K562 (cell line): ENCODE measurements around the gene RNASEH2A. TPM values are rescaled to one million over a fixed set of nuclear protein-coding genes. Genes with fewer than 3 reads are reported as not detected.

Source experiments
- ATF1 ChIP-seq, 2 experiments: fragments of 450-650 bp in 1 of 2; IDR thresholded peaks; 2 replicates each; pipeline ENCODE4 v1.6.1; 2016; ENCODE audit warnings: missing compliant biosample characterization in 1 of 2, missing genetic modification characterization in 1 of 2
- BCLAF1 ChIP-seq, 2 experiments: fragments of 450-650 bp in 1 of 2; IDR thresholded peaks; 2 replicates each; pipeline ENCODE4 v1.6.1; 2011 to 2017; ENCODE audit warnings: low read depth in 2 of 2, antibody characterized with exemption in 1 of 2, borderline replicate concordance in 1 of 2, low read length in 1 of 2, mild to moderate bottlenecking in 1 of 2, mixed read lengths in 1 of 2; ENCODE audit not compliant: control insufficient read depth in 1 of 2
- CBX3 ChIP-seq, 2 experiments: IDR thresholded peaks; 1 replicate in 1 of 2; 2 replicates in 1 of 2; pipeline ENCODE4 v1.6.1; 2012; ENCODE audit warnings: inconsistent platforms in 2 of 2, low read length in 2 of 2, borderline replicate concordance in 1 of 2, control low read depth in 1 of 2
- CHD1 ChIP-seq: fragments of 200-600 bp; sonication (generic); IDR thresholded peaks from one replicate; pipeline ENCODE4 v1.6.1; 2012; ENCODE audit warnings: mild to moderate bottlenecking, moderate library complexity, low read length, inconsistent platforms
- GABPB2 ChIP-seq: fragments of 250-450 bp; sonication (Bioruptor Pico); conservative IDR thresholded peaks from 2 replicates; pipeline ENCODE4 v1.5.1; 2021; ENCODE audit warnings: mild to moderate bottlenecking
- HES1 ChIP-seq: fragments of 450-650 bp; IDR thresholded peaks from 2 replicates; pipeline ENCODE4 v1.6.1; 2016; ENCODE audit warnings: low read depth, mild to moderate bottlenecking, moderate library complexity
- HINFP ChIP-seq: fragments of 450-650 bp; conservative IDR thresholded peaks from 2 replicates; pipeline ENCODE4 v1.6.1; 2016; ENCODE audit warnings: missing genetic modification characterization, low read depth, mild to moderate bottlenecking, control low read depth, missing compliant biosample characterization
- HLTF ChIP-seq: fragments of 450-650 bp; IDR thresholded peaks from 2 replicates; pipeline ENCODE4 v1.6.1; 2016
- HMG20B ChIP-seq: fragments of 250-450 bp; sonication (Bioruptor Pico); IDR thresholded peaks from 2 replicates; pipeline ENCODE4 v1.5.0; 2021; ENCODE audit warnings: mild to moderate bottlenecking
- KDM5B ChIP-seq: fragments of 200-600 bp; sonication (generic); IDR thresholded peaks from 2 replicates; pipeline ENCODE4 v1.6.1; 2012; ENCODE audit warnings: low read depth, mild to moderate bottlenecking, moderate library complexity, low read length, control low read depth, inconsistent platforms; ENCODE audit not compliant: insufficient replicate concordance
- MBD1 ChIP-seq: fragments of 250-450 bp; sonication (Bioruptor Pico); IDR thresholded peaks from 2 replicates; pipeline ENCODE4 v1.8.0; 2022; ENCODE audit warnings: inconsistent platforms
- NBN ChIP-seq: fragments of 450-650 bp; IDR thresholded peaks from 2 replicates; pipeline ENCODE4 v1.6.1; 2016; ENCODE audit warnings: low read depth, mild to moderate bottlenecking
- POLR2AphosphoS2 ChIP-seq: IDR thresholded peaks from 2 replicates; pipeline ENCODE4 v1.6.1; 2012; ENCODE audit warnings: low read length, improper control_type of control experiment
- RBM17 ChIP-seq: fragments of 200-400 bp; formaldehyde crosslinking; IDR thresholded peaks from 2 replicates; pipeline ENCODE4 v1.6.1; 2017; ENCODE audit warnings: low read depth, mild to moderate bottlenecking, low read length, borderline replicate concordance
- SREBF1 ChIP-seq: fragments of 150-350 bp; IDR thresholded peaks from 2 replicates; pipeline ENCODE4 v1.6.1; 2014; ENCODE audit warnings: antibody characterized with exemption, low read depth, low read length, borderline replicate concordance
- TAF7 ChIP-seq: fragments of 450-650 bp; IDR thresholded peaks from 2 replicates; pipeline ENCODE4 v1.6.1; 2016; ENCODE audit warnings: missing genetic modification characterization, missing compliant biosample characterization
- THRAP3 ChIP-seq: fragments of 450-650 bp; IDR thresholded peaks from 2 replicates; pipeline ENCODE4 v1.6.1; 2016; ENCODE audit warnings: mild to moderate bottlenecking, inconsistent platforms, borderline replicate concordance
- ZNF436 ChIP-seq: fragments of 250-450, 450-650 bp; sonication (Bioruptor Pico); formaldehyde crosslinking; IDR thresholded peaks from 2 replicates; pipeline ENCODE4 v1.7.0; 2020; ENCODE audit warnings: mild to moderate bottlenecking
- ZNF551 ChIP-seq: fragments of 250-450 bp; sonication (Bioruptor Pico); IDR thresholded peaks from 2 replicates; pipeline ENCODE4 v1.5.0; 2021; ENCODE audit warnings: mild to moderate bottlenecking, moderate library complexity
- polyA plus RNA-seq, 8 experiments: library from polyadenylated mRNA; depleted of rRNA in 4 of 8; stranded (reverse) in 5 of 8; unstranded in 3 of 8; fragments of >200 nt; fragmentation: Nextera tagmentation in 2 of 8; fragmentation: Illumina TruSeq in 1 of 8; extraction: Ambion mirVana in 2 of 8; extraction: Trizol in 1 of 8; gene quantifications; 2 replicates each; pipeline versions ENCODE4 v1.2.1 to v1.2.3, GENCODE V29; 2011 to 2014; ENCODE audit warnings: inconsistent platforms in 1 of 8, missing spikeins in 1 of 8
- total RNA-seq, 7 experiments: library from RNA; depleted of rRNA in 6 of 7; stranded (reverse); fragments of >200 nt in 6 of 7; fragmentation: Illumina TruSeq in 2 of 7; extraction: Trizol in 2 of 7; gene quantifications; 2 replicates each; pipeline versions ENCODE4 v1.2.1 to v1.2.3, GENCODE V29; 2011 to 2021; ENCODE audit warnings: low replicate concordance in 1 of 7

Gene RNASEH2A
- total and polyA plus RNA-seq, 9 of the 15 experiments (the other 6 are each of a cell fraction or from before 2014, with no cell fraction given) = 22.3 to 78.0 (median 61.7) TPM

DNA sequence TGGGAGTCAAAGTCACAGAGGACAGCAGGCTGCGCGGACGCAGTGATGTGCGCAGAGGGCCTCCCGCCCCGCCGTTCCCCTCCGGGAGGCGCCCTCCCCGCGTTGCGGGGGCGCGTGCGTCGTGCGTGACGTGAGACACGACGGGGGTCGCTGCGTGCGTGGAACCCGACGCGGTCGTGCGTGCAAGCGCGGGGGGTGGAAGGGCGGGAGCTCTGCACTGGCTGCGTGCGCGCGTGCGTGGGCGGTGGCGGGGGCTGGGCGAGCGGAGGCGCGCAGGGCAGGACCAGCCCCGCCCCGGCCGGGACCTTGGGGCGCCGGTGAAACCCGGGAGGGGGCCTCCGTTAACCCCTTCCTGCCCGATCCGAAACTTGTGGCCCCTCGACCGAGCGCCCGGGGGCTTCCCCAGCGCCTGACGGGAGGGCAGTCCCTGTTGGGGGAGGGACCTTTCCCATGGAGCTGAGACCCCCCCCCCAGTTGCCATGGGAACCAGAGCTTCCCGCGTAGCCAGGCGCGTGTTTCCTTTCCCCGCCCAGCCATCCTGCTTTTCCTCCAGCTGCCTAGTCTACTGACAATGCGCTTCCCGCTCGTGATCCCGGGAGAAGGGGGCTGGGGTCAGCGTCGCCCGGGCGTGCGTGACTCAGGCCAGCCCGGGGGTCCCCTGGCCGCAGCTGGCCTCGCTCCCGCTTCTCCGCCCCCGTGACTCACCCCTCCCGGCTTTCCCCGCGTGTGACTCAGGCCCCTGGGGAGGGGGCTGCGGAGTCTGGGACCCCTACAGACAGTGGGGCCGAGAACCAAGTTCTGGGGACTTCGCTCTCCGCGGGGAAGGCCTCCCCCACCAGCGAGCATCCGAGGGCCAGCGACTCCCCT lies 23.7 kb upstream of the RNASEH2A start (continued):
- TF ChIP-seq HLTF (no peak), GABPB2 (CRISPR knock-in tag) (no peak), MBD1 (CRISPR knock-in tag) (no peak), SREBF1 (no peak), ZNF551 (CRISPR knock-in tag) (no peak), RBM17 (no peak), HINFP (tag) (peak; percentile 82), POLR2AphosphoS2 (no peak), TAF7 (tag) (no peak), CBX3 (IDR thresholded peaks at IDR 0.05; ENCODE audit: borderline replicate concordance in 1 of 2, low read length in 2 of 2) (peak in 1 of 2 experiments; percentile 61; a peak in 1 of 3 replicates), ATF1 (CRISPR knock-in tag; IDR thresholded peaks at IDR 0.05) (no peak), ATF1 (tag; IDR thresholded peaks at IDR 0.05) (peak; percentile 96), BCLAF1 (IDR thresholded peaks at IDR 0.05; ENCODE audit: borderline replicate concordance in 1 of 2, control insufficient read depth in 1 of 2, low read depth in 2 of 2, low read length in 1 of 2) (peak in 1 of 2 experiments; percentile 67; a peak in 1 of 4 replicates), CHD1 (no peak), THRAP3 (no peak; the same call in 1 of the 2 replicates), HMG20B (no peak), ZNF436 (no peak), KDM5B (peak; percentile 6), HES1 (no peak), NBN (0 out of 2 replicates have a peak, but pooled peaks have one; percentile 19)
